Measurements from ENCODE around the gene PHF21B. TPM values are rescaled to one million over a fixed set of nuclear protein-coding genes. Genes with fewer than 3 reads are reported as not detected.

Gene PHF21B
- total RNA-seq, 1 donor from 2014 or later, result not detected

GRCh38 chr22:44920183-44920582 lies 89.6 kb downstream of the PHF21B start:
- Histone ChIP-seq H3K4me1 (no peaks in the 10 kb centered on the region), H3K4me3 (no peak overlapping the region), H3K27ac (no peak overlapping the region), H3K27me3 (no peaks in the 10 kb centered on the region), H3K36me3 (no peaks in the 10 kb centered on the region), H3K9me3 (no peaks in the 10 kb centered on the region)
- intact Hi-C loops (cut with DNase I), result no loop called here
- no peak for DNase-seq (ENCODE audit: low spot score in 2 of 2)
- no peak for TF ChIP-seq CTCF (IDR thresholded peaks at IDR 0.05)

GRCh38 chr22:44919691-44920090 lies 90.1 kb downstream of the PHF21B start:
- TF ChIP-seq CTCF (IDR thresholded peaks at IDR 0.05), result no peak
- no peak overlapping the region for H3K27ac ChIP-seq
- H3K4me1 ChIP-seq, result no peaks in the 10 kb centered on the region
- H3K36me3 ChIP-seq, result no peaks in the 10 kb centered on the region
- no peaks in the 10 kb centered on the region for H3K27me3 ChIP-seq
- DNase-seq (ENCODE audit: low spot score in 2 of 2), result no peak
- intact Hi-C loops (cut with DNase I), result no loop called here
- no peaks in the 10 kb centered on the region for H3K9me3 ChIP-seq
- H3K4me3 ChIP-seq, result no peak overlapping the region

- H3K4me1 ChIP-seq, result no peaks in the 10 kb centered on the region
- TF ChIP-seq CTCF (IDR thresholded peaks at IDR 0.05), result no peak
- no peak overlapping the region for H3K4me3 ChIP-seq
- no peaks in the 10 kb centered on the region for H3K27me3 ChIP-seq
- H3K27ac ChIP-seq, result no peak overlapping the region
- intact Hi-C loops (cut with DNase I), result no loop called here
- no peak for DNase-seq (ENCODE audit: low spot score in 2 of 2)
- no peaks in the 10 kb centered on the region for H3K36me3 ChIP-seq
- no peaks in the 10 kb centered on the region for H3K9me3 ChIP-seq
These were observed 90.8 kb downstream of the PHF21B start for GRCh38 chr22:44918925-44919392.

- no peak for TF ChIP-seq CTCF (IDR thresholded peaks at IDR 0.05)
- H3K27ac ChIP-seq, result no peak overlapping the region
- no peaks in the 10 kb centered on the region for H3K27me3 ChIP-seq
- intact Hi-C loops (cut with DNase I), result no loop called here
- DNase-seq (ENCODE audit: low spot score in 2 of 2), result no peak
- H3K36me3 ChIP-seq, result no peaks in the 10 kb centered on the region
- no peaks in the 10 kb centered on the region for H3K4me1 ChIP-seq
- no peaks in the 10 kb centered on the region for H3K9me3 ChIP-seq
- H3K4me3 ChIP-seq, result no peak overlapping the region
These were observed 91.5 kb downstream of the PHF21B start for GRCh38 chr22:44918166-44918924.

GRCh38 chr22:44917372-44918165 lies 92.2 kb downstream of the PHF21B start:
- Histone ChIP-seq H3K4me1 (no peaks in the 10 kb centered on the region), H3K27ac (no peak overlapping the region), H3K4me3 (no peak overlapping the region), H3K36me3 (no peaks in the 10 kb centered on the region), H3K9me3 (no peaks in the 10 kb centered on the region), H3K27me3 (no peaks in the 10 kb centered on the region)
- intact Hi-C loops (cut with DNase I), result no loop called here
- no peak for TF ChIP-seq CTCF (IDR thresholded peaks at IDR 0.05)
- DNase-seq (ENCODE audit: low spot score in 2 of 2), result no peak
